ENCODE results near the gene TYMP.
"Not testable (repeated sequence)": the region's sequence is repeated elsewhere in the genome, so short reads cannot be mapped to it uniquely, and the experiment has no call there.

The TYMP gene

GRCh38 chr22:50537765-50538164 is 8.0 kb upstream of the TYMP start:
- no peak for DNase-seq

- DNase-seq = no peak
Measured at GRCh38 chr22:50536226-50536625, 6.4 kb upstream of the TYMP start.

- no peak for DNase-seq
Measured at GRCh38 chr22:50535113-50535512, 5.3 kb upstream of the TYMP start.

- DNase-seq = not testable (repeated sequence)
Measured at GRCh38 chr22:50533856-50534711, 4.3 kb upstream of the TYMP start.

- DNase-seq = no peak
Measured at GRCh38 chr22:50532824-50533796, 3.3 kb upstream of the TYMP start.

- no peak for DNase-seq
Measured at GRCh38 chr22:50531962-50532674, 2.3 kb upstream of the TYMP start.

- DNase-seq = no peak
Measured at GRCh38 chr22:50531546-50531961, 1.7 kb upstream of the TYMP start.

GRCh38 chr22:50530877-50531545 is 1.2 kb upstream of the TYMP start:
- DNase-seq = no peak

- DNase-seq = no peak
Measured at GRCh38 chr22:50530580-50530876, 716 bp upstream of the TYMP start.

- no peak for DNase-seq
Measured at GRCh38 chr22:50529416-50529896, 356 bp downstream of the TYMP start.

GRCh38 chr22:50528682-50529415 is 963 bp downstream of the TYMP start:
- DNase-seq = no peak

GRCh38 chr22:50527921-50528681 is 1.7 kb downstream of the TYMP start:
- DNase-seq = no peak

- DNase-seq = no peak
Measured at GRCh38 chr22:50526834-50527801, 2.7 kb downstream of the TYMP start.

- peak; percentile 41 for DNase-seq
Measured at GRCh38 chr22:50526108-50526833, 3.5 kb downstream of the TYMP start.

GRCh38 chr22:50525858-50526107 is 4.0 kb downstream of the TYMP start:
- no peak for DNase-seq

GRCh38 chr22:50525104-50525857 is 4.5 kb downstream of the TYMP start, which contains the start of gene SCO2:
Gene SCO2 (minus strand): TSS chr22:50525598. CDS start chr22:50524411, 1,187 bp downstream.
- peak; percentile 82 for DNase-seq

GRCh38 chr22:50524676-50525103 is 5.1 kb downstream of the TYMP start:
- no peak for DNase-seq

Data from NCI-H2107 (cell line).